ENCODE results near the gene STS.

Gene STS

DNA sequence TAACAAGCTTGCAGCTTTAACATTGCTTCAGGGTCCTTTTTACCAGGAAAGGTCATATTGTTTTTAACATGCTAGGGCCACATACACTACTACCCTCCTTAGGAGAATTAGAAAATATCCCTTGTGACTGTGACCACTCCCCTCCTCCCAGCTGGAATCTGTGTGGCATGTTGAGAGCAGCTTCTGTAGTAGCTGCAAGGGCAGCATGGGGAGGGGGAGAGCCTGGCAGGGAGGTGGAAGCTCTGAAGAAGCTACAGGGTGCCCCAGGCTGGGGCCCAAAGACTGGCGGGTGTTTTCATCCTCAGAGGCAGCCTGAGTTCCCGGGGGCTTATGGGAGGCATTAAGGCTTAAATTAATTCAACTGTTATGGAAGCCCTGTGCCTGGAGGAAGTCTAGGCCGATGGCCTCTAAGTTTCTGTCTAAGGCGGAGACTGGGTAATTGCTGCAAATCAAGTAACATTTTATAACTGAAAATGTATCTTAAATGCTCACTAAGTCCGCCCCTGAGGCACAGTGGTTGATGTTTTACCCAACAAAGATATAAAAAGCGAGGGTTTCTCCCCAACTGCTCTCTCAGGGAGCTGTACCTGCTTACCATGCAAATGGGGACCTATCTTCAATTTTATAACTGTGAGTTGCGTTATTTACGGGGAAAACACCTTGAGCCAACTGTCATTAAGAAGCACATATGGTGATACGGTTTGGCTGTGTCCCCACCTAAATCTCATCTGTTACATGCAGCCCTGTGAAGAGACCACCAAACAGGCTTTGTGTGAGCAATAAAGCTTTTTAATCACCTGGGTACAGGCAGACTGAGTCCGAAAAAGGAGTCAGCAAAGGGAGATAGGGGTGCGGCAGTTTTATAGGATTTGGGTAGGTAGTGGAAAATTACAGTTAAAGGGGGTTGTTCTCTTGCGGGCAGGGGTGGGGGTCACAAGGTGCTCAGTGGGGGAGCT, 37.4 kb upstream of the STS start:
- TF ChIP-seq, protein P1, sequence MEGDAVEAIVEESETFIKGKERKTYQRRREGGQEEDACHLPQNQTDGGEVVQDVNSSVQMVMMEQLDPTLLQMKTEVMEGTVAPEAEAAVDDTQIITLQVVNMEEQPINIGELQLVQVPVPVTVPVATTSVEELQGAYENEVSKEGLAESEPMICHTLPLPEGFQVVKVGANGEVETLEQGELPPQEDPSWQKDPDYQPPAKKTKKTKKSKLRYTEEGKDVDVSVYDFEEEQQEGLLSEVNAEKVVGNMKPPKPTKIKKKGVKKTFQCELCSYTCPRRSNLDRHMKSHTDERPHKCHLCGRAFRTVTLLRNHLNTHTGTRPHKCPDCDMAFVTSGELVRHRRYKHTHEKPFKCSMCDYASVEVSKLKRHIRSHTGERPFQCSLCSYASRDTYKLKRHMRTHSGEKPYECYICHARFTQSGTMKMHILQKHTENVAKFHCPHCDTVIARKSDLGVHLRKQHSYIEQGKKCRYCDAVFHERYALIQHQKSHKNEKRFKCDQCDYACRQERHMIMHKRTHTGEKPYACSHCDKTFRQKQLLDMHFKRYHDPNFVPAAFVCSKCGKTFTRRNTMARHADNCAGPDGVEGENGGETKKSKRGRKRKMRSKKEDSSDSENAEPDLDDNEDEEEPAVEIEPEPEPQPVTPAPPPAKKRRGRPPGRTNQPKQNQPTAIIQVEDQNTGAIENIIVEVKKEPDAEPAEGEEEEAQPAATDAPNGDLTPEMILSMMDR (IDR thresholded peaks at IDR 0.05; ENCODE audit: low read depth, low read length, missing control alignments), result no peak
- H3K4me3 ChIP-seq (replicated peaks; ENCODE audit: low read depth, low read length), result no peak overlapping the region
- no peak for DNase-seq (ENCODE audit: extremely low read depth, low read depth)

DNA sequence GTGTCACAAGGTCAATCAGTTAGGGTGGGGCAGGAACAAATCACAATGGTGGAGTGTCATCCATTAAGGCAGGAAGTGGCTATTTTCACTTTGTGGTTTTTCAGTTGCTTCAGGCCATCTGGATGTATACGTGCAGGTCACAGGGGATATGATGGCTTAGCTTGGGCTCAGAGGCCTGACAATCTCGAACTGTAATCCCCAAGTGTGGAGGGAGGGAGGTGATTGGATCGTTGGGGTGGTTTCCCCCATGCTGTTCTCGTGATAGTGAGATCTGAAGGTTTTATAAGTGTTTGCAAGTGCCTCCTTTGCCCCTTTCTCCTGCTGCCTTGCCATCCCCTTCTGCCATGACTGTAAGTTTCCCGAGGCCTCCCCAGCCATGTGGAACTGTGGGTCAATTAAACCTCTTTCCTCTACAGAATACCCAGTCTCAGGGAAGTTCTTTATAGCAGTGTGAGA, 36.7 kb upstream of the STS start:
- no peak for DNase-seq (ENCODE audit: extremely low read depth, low read depth)
- TF ChIP-seq, protein P1 (IDR thresholded peaks at IDR 0.05; ENCODE audit: low read depth, low read length, missing control alignments), result no peak
- H3K4me3 ChIP-seq (replicated peaks; ENCODE audit: low read depth, low read length), result no peak overlapping the region

DNA sequence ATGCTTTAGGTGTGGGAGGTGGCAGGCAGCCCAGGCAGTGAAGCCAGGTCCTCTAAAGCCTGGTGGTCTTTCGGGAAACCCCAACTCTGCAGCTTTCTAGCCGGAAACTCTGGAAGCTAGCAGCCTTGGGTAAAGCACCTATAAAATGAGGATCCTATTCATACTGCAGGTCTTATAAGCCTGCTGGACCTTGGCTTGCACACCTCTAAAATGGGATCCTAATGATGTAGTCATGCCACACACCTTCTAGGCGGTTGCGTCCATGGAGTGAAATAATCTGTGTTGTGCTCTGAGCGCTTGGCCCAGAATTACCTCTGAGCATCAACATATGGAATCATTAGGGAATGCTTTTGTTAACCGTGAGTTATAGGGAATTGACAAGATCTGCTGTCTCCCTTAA, 36.0 kb upstream of the STS start:
- H3K4me3 ChIP-seq (replicated peaks; ENCODE audit: low read depth, low read length), result no peak overlapping the region
- TF ChIP-seq, protein P1 (IDR thresholded peaks at IDR 0.05; ENCODE audit: low read depth, low read length, missing control alignments), result no peak
- DNase-seq (ENCODE audit: extremely low read depth, low read depth), result no peak

DNA sequence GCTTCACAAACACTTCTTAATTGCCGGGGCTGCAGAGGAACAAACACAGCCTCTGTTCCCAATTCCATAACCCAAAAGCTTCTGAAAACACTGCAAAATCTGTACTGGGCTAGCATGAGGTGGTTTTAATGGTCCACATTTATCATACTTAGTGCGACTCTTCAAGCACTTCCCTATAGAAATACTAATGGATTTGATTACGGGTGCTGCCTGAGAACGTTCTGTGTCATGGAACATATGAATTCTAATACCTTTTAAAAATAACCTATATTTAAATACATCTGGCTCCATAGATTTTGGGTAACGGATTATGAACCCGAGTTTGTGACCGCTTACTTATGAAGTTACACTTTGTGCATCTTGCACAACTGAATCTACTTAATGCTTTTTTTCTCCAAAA, 35.4 kb upstream of the STS start:
- TF ChIP-seq, protein P1 (IDR thresholded peaks at IDR 0.05; ENCODE audit: low read depth, low read length, missing control alignments), result no peak
- DNase-seq (ENCODE audit: extremely low read depth, low read depth), result no peak
- no peak overlapping the region for H3K4me3 ChIP-seq (replicated peaks; ENCODE audit: low read depth, low read length)

DNA sequence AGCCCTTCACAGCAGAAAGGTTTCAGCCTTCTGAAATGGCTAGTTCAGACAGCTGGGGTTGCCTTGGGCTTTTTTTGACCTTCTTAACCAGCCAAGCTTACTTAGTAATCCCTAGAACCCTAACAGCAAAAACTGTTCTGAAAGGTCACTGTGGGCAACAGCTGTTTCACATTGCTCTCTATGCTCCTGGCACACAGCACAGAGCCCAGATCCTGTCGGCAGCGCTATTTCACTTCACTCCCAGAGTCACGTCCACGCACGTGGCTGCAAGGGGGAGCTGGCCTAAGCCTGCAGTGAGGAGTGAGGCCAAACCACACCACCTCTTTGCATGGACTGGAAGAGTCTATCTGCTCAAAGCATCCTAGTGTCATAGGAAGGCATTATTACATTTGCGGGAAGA, 32.0 kb upstream of the STS start:
- no peak for DNase-seq (ENCODE audit: extremely low read depth, low read depth)
- H3K4me3 ChIP-seq (replicated peaks; ENCODE audit: low read depth, low read length), result no peak overlapping the region
- TF ChIP-seq, protein P1 (IDR thresholded peaks at IDR 0.05; ENCODE audit: low read depth, low read length, missing control alignments), result no peak

DNA sequence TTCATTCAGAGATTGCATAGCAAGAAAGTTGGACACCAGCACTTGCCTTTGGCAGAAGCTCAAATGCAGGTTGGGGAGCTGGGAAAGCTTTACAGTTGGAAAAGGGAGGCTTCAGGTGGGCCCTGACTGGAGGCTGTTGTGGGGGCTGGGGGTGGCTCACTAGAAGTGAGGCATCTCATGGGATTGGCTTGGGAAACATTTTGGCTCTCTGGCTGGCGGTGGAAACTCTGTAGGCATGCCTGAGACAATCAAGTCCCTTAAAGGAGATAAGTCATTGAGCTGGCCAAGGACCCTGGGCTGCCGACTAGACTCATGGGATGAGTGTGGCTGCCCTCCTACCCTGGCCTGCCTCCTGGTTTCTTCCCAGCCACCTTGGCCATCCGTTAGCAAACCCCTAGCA, 31.4 kb upstream of the STS start:
- no peak for DNase-seq (ENCODE audit: extremely low read depth, low read depth)
- H3K4me3 ChIP-seq (replicated peaks; ENCODE audit: low read depth, low read length), result no peak overlapping the region
- TF ChIP-seq, protein P1 (IDR thresholded peaks at IDR 0.05; ENCODE audit: low read depth, low read length, missing control alignments), result no peak
